ENCODE data around the gene RASGRP3.

DNA sequence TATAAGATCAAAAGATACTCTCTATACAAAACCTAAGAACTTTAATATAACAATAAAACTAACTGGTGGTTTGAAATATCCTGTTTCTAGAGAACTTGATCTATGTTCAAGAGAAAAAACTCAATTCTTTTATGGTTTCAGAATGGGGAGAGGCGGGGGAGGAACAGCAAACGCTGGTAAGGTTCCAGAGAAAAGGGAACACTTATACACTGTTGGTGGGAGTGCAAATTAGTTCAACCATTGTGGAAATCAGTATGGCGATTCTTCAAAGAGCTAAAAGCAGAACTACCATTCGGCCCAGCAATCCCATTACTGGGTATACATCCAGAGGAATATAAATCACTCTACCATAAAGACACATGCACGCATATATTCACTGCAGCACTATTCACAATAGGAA is 105.4 kb downstream of the RASGRP3 start:
- no peak for TF ChIP-seq GATA3 (IDR thresholded peaks at IDR 0.05; ENCODE audit: low read depth, low read length)
- TF ChIP-seq GATA2 (IDR thresholded peaks at IDR 0.05; ENCODE audit: low read depth, low read length): no peak

Data from SH-SY5Y (cell line).